Measurements from ENCODE around the gene TSEN54. TPM values are rescaled to one million over a fixed set of nuclear protein-coding genes. Genes with fewer than 3 reads are reported as not detected.

Gene TSEN54
- total and polyA plus RNA-seq, 4 donors: 9.1 to 15.1 (median 12.3) TPM

- Histone ChIP-seq H3K9me3 (ENCODE audit: control insufficient read depth in 4 of 4, low read length in 3 of 4) (no peaks in the 10 kb centered on the region), H3K9ac (ENCODE audit: low read depth in 1 of 2, low read length in 2 of 2) (no peak overlapping the region), H3K27ac (ENCODE audit: low read depth in 1 of 2, low read length in 2 of 2) (no peak overlapping the region), H3K4me1 (ENCODE audit: control insufficient read depth in 4 of 4, insufficient read depth in 4 of 4, low read length in 3 of 4) (peaks cover 5 to 23% (median 13%) of the 10 kb centered on the region in 4 donors), H3K36me3 (ENCODE audit: control insufficient read depth in 4 of 4, insufficient read depth in 3 of 4, low read depth in 1 of 4, low read length in 3 of 4) (peaks cover 1 to 36% (median 19%) of the 10 kb centered on the region in 4 donors), H3K4me3 (ENCODE audit: low read depth in 1 of 3, low read length in 3 of 3) (no peak overlapping the region), H3K27me3 (ENCODE audit: control insufficient read depth in 4 of 4, insufficient read depth in 4 of 4, low read length in 3 of 4) (no peaks in the 10 kb centered on the region)
- 94% methylated on average over 25 of the region's 25 CpGs for WGBS
- no peak for DNase-seq (ENCODE audit: low spot score)
- no peak for TF ChIP-seq ATF3 (IDR thresholded peaks at IDR 0.05)
- no peak for TF ChIP-seq NR2F2 (IDR thresholded peaks at IDR 0.05)
- TF ChIP-seq EGR1 (IDR thresholded peaks at IDR 0.05; ENCODE audit: low read depth in 2 of 2): no peak
- no peak for TF ChIP-seq RAD21 (IDR thresholded peaks at IDR 0.05)
- no peak for TF ChIP-seq TAF1 (conservative IDR thresholded peaks at IDR 0.05)
- no peak for TF ChIP-seq MAX (IDR thresholded peaks at IDR 0.05)
- no peak for TF ChIP-seq SP1 (IDR thresholded peaks at IDR 0.05)
- TF ChIP-seq, protein P1, sequence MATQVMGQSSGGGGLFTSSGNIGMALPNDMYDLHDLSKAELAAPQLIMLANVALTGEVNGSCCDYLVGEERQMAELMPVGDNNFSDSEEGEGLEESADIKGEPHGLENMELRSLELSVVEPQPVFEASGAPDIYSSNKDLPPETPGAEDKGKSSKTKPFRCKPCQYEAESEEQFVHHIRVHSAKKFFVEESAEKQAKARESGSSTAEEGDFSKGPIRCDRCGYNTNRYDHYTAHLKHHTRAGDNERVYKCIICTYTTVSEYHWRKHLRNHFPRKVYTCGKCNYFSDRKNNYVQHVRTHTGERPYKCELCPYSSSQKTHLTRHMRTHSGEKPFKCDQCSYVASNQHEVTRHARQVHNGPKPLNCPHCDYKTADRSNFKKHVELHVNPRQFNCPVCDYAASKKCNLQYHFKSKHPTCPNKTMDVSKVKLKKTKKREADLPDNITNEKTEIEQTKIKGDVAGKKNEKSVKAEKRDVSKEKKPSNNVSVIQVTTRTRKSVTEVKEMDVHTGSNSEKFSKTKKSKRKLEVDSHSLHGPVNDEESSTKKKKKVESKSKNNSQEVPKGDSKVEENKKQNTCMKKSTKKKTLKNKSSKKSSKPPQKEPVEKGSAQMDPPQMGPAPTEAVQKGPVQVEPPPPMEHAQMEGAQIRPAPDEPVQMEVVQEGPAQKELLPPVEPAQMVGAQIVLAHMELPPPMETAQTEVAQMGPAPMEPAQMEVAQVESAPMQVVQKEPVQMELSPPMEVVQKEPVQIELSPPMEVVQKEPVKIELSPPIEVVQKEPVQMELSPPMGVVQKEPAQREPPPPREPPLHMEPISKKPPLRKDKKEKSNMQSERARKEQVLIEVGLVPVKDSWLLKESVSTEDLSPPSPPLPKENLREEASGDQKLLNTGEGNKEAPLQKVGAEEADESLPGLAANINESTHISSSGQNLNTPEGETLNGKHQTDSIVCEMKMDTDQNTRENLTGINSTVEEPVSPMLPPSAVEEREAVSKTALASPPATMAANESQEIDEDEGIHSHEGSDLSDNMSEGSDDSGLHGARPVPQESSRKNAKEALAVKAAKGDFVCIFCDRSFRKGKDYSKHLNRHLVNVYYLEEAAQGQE (IDR thresholded peaks at IDR 0.05): no peak
- TF ChIP-seq, protein P2, sequence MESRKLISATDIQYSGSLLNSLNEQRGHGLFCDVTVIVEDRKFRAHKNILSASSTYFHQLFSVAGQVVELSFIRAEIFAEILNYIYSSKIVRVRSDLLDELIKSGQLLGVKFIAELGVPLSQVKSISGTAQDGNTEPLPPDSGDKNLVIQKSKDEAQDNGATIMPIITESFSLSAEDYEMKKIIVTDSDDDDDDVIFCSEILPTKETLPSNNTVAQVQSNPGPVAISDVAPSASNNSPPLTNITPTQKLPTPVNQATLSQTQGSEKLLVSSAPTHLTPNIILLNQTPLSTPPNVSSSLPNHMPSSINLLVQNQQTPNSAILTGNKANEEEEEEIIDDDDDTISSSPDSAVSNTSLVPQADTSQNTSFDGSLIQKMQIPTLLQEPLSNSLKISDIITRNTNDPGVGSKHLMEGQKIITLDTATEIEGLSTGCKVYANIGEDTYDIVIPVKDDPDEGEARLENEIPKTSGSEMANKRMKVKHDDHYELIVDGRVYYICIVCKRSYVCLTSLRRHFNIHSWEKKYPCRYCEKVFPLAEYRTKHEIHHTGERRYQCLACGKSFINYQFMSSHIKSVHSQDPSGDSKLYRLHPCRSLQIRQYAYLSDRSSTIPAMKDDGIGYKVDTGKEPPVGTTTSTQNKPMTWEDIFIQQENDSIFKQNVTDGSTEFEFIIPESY (IDR thresholded peaks at IDR 0.05): no peak
- TF ChIP-seq HNF4G (IDR thresholded peaks at IDR 0.05): no peak
- TF ChIP-seq YY1 (IDR thresholded peaks at IDR 0.05): no peak
- TF ChIP-seq HNF4A (conservative IDR thresholded peaks at IDR 0.05): no peak
- no peak for TF ChIP-seq RXRA (IDR thresholded peaks at IDR 0.05)
- no peak for TF ChIP-seq FOXA2 (IDR thresholded peaks at IDR 0.05)
- TF ChIP-seq FOXA1 (IDR thresholded peaks at IDR 0.05): no peak
- no peak for TF ChIP-seq GABPA (IDR thresholded peaks at IDR 0.05 in 1 of 2, conservative IDR thresholded peaks at IDR 0.05 in 1 of 2)
Measured at GRCh38 chr17:75502721-75503329, 13.5 kb upstream of the TSEN54 start.

DNA sequence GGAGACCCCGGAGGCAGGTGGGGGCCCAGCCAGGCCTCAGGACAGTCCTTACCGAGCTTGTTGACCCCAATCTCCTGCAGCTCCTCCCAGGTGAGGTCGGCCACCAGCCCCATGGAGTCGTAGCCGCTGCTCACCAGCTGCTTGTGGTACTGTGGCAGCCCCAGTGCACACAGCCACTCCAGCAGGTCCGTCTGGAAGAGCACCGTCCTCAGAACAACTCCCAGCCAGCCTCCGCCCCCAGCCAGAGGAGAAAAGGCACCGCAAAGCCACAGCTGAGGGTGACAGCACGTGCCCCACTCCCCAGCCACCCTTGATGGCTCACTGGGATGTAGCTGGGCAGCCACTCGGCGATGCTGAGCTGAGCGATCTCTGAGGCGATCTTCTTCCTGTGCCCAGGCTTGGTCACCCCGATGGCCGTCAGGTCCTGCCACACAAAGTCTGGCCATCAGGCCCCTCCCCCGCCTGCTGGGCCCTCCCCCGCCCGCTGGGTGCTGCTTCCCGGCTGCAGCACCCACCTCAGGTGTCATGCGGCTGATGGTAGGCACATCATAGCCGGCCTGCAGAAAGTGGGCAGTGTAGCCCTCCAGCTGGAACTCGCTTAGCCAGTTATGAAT is 12.9 kb upstream of the TSEN54 start:
- Histone ChIP-seq H3K36me3 (ENCODE audit: control insufficient read depth in 4 of 4, insufficient read depth in 3 of 4, low read depth in 1 of 4, low read length in 3 of 4) (peaks cover 0 to 30% (median 16%) of the 10 kb centered on the region in 4 donors), H3K9ac (ENCODE audit: low read depth in 1 of 2, low read length in 2 of 2) (no peak overlapping the region), H3K9me3 (ENCODE audit: control insufficient read depth in 4 of 4, low read length in 3 of 4) (no peaks in the 10 kb centered on the region), H3K27ac (ENCODE audit: low read depth in 1 of 2, low read length in 2 of 2) (no peak overlapping the region), H3K4me1 (ENCODE audit: control insufficient read depth in 4 of 4, insufficient read depth in 4 of 4, low read length in 3 of 4) (peaks cover 5 to 26% (median 15%) of the 10 kb centered on the region in 4 donors), H3K27me3 (ENCODE audit: control insufficient read depth in 4 of 4, insufficient read depth in 4 of 4, low read length in 3 of 4) (no peaks in the 10 kb centered on the region), H3K4me3 (ENCODE audit: low read depth in 1 of 3, low read length in 3 of 3) (no peak overlapping the region)
- TF ChIP-seq YY1 (IDR thresholded peaks at IDR 0.05) (no peak), HNF4A (conservative IDR thresholded peaks at IDR 0.05) (no peak), SP1 (IDR thresholded peaks at IDR 0.05) (no peak), GABPA (IDR thresholded peaks at IDR 0.05 in 1 of 2, conservative IDR thresholded peaks at IDR 0.05 in 1 of 2) (no peak), FOXA2 (IDR thresholded peaks at IDR 0.05) (no peak), RAD21 (IDR thresholded peaks at IDR 0.05) (no peak), MAX (IDR thresholded peaks at IDR 0.05) (no peak), TAF1 (conservative IDR thresholded peaks at IDR 0.05) (no peak), HNF4G (IDR thresholded peaks at IDR 0.05) (no peak), ATF3 (IDR thresholded peaks at IDR 0.05) (no peak), RXRA (IDR thresholded peaks at IDR 0.05) (no peak), EGR1 (IDR thresholded peaks at IDR 0.05; ENCODE audit: low read depth in 2 of 2) (no peak)
- TF ChIP-seq, protein P2 (IDR thresholded peaks at IDR 0.05): no peak
- TF ChIP-seq, protein P1 (IDR thresholded peaks at IDR 0.05): no peak
- no peak for DNase-seq (ENCODE audit: low spot score)
- 84% methylated on average over 23 of the region's 23 CpGs for WGBS
